ES-I3 (cell line): ENCODE results near the gene CTXN1.
A peak's percentile ranks its signal among the peaks of the same experiment; 100 is the strongest.

ENCODE experiments used
- H3K36me3 ChIP-seq: 2 replicates; pipeline ENCODE4 v1.6.1; 2013; ENCODE audit warnings: mild to moderate bottlenecking, low read length, control low read depth, moderate library complexity; ENCODE audit not compliant: insufficient read depth
- H3K4me1 ChIP-seq: 2 replicates; pipeline ENCODE4 v1.6.1; 2013; ENCODE audit warnings: mild to moderate bottlenecking, control low read depth, low read length; ENCODE audit not compliant: insufficient read depth
- H3K9ac ChIP-seq: 2 replicates; pipeline ENCODE4 v1.6.1; 2013; ENCODE audit warnings: low read depth, mild to moderate bottlenecking, low read length, moderate library complexity
- H3K9me3 ChIP-seq: 2 replicates; pipeline ENCODE4 v1.6.1; 2013; ENCODE audit warnings: mild to moderate bottlenecking, low read length, moderate library complexity; ENCODE audit not compliant: control insufficient read depth, insufficient read depth

Gene CTXN1

DNA sequence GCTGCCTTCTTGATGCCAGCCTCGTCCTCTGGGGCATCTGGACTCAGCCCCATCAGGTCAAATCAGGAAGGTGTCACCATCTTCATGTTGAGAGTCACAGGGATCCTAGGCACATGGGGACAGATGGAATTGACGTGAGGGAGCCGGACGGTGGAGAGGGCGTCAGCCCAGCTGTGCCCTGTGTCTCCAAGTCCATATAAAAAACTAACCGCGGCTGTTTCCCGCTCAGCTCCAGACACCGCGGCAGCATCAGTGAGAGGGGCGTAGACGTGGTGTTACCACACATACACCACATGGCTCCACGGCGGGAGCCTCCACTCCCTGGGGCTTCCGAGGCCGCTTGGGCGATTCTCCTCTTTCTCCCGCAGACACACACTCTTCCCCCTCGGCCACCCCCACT, 46.1 kb downstream of the CTXN1 start:
- no peaks in the 10 kb centered on the region for H3K4me1 ChIP-seq
- no peaks in the 10 kb centered on the region for H3K36me3 ChIP-seq
- no peak overlapping the region for H3K9ac ChIP-seq
- H3K9me3 ChIP-seq, result no peaks in the 10 kb centered on the region

DNA sequence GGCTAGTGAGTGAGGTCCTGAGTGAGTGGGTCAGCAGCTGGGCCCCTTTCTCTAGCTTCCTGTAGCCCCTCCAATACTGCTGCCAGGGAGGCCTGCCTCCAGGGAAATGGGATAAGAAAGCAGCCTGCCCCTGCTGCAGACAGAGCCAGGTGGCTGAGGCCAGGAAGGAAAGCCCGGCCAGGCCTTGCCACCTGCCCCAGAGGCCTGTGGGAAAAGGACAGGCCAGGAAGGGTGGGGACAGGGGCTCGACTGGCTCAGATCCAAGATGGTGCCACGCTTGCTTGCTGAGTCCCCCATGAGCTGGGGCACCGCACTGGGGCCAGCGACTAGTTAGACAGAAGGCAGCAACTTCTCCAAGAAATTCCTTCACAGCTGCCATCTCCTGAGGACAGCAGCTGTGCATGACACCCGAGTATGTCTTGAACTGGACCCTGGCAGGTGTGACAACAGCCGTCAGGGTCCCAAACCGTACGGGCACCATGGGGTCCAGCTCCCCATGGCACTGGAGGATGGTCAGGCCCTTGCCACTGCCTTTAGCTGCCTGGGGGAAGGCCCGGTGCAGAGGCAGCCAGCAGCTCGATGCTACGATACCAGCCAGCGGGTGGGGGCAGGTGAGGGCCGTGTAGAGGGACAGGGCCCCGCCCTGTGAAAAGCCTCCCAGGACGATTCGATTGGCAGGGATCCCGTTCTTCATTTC, 46.7 kb downstream of the CTXN1 start:
- Histone ChIP-seq H3K4me1 (no peaks in the 10 kb centered on the region), H3K9ac (no peak overlapping the region), H3K9me3 (no peaks in the 10 kb centered on the region), H3K36me3 (no peaks in the 10 kb centered on the region)

DNA sequence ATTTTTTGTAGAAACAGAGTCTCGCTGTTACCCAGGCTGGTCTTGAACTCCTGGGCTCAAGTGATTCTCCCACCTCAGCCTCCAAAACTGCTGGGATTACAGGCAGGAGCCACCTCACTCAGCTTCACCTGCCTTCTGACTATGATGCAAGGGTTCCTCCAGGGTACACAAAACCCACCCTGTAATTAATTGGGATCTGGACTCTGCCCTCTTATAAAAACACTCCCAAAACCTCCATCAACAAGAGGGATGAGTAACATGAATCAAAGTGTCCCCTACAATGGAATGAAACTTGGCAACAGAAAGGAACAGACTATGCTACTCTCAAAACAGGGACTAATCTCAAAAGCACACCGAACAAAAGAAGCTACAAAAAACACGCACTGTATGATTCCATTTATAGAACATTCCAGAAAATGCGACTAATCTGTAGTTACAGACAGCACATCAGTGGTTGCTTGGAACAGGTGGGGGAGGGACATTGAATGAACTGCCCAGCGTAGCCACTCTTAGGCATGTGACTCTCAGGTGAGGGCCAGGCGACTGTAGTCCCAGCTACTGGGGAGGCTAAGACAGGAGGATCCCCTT, 48.6 kb downstream of the CTXN1 start:
- no peaks in the 10 kb centered on the region for H3K4me1 ChIP-seq
- no peaks in the 10 kb centered on the region for H3K9me3 ChIP-seq
- H3K9ac ChIP-seq, result no peak overlapping the region
- no peaks in the 10 kb centered on the region for H3K36me3 ChIP-seq

GRCh38 chr19:7874897-7875273, 51.0 kb downstream of the CTXN1 start:
- H3K36me3 ChIP-seq, result no peaks in the 10 kb centered on the region
- peaks cover 2% of the 10 kb centered on the region; the same call in 1 of the 2 replicates for H3K4me1 ChIP-seq
- peak overlapping the region; percentile 52; the same call in 1 of the 2 replicates for H3K9ac ChIP-seq
- no peaks in the 10 kb centered on the region for H3K9me3 ChIP-seq
